ENCODE data around the gene BCKDHB.
"Not testable (repeated sequence)": the region's sequence is repeated elsewhere in the genome, so short reads cannot be mapped to it uniquely, and the experiment has no call there.

The BCKDHB gene

GRCh38 chr6:80106418-80107235 lies at the start of gene BCKDHB:
BCKDHB (plus strand) TSS chr6:80106671; CDS start chr6:80106694, 23 bp downstream.
- no peaks in the 10 kb centered on the region for H3K27me3 ChIP-seq (replicated peaks; ENCODE audit: insufficient read depth, low read length)
- no peaks in the 10 kb centered on the region for H3K36me3 ChIP-seq (replicated peaks; ENCODE audit: insufficient read depth, low read length)
- peak within 1 kb of the TSS; percentile 87 for H2AFZ ChIP-seq (ENCODE audit: low read length)
- H3K9ac ChIP-seq (ENCODE audit: low read length) = peak within 1 kb of the TSS; percentile 78
- H4K20me1 ChIP-seq (ENCODE audit: insufficient read depth, low read length) = no peaks in the 10 kb centered on the region
- peaks cover 9% of the 10 kb centered on the region for H3K4me1 ChIP-seq (ENCODE audit: low read length)
- H3K79me2 ChIP-seq (ENCODE audit: low read length) = peaks cover 31% of the 10 kb centered on the region
- H3K9me2 ChIP-seq (replicated peaks; ENCODE audit: insufficient read depth, low read length) = no peaks in the 10 kb centered on the region
- H3F3A ChIP-seq (ENCODE audit: insufficient read depth, low read length) = no peaks in the 10 kb centered on the region
- TF ChIP-seq EZH2 (optimal IDR thresholded peaks at IDR 0.05; ENCODE audit: low read depth, low read length) (no peak), EZH2phosphoT487 (IDR thresholded peaks at IDR 0.05; ENCODE audit: low read length) (no peak), CTCF (IDR thresholded peaks at IDR 0.05; ENCODE audit: low read length) (no peak)
- H3K9me3 ChIP-seq (replicated peaks; ENCODE audit: insufficient read depth, low read length) = no peaks in the 10 kb centered on the region
- DNase-seq = peak; percentile 99
- peak within 1 kb of the TSS; percentile 74; the same call in 1 of the 2 replicates for H3K27ac ChIP-seq (ENCODE audit: low read length)
- H3K4me3 ChIP-seq (ENCODE audit: low read length) = peak within 1 kb of the TSS; percentile 81
- peak within 1 kb of the TSS; percentile 68 for H3K4me2 ChIP-seq (ENCODE audit: low read depth, low read length)

- Histone ChIP-seq H3K36me3 (replicated peaks; ENCODE audit: insufficient read depth, low read length) (no peaks in the 10 kb centered on the region), H3K79me2 (ENCODE audit: low read length) (no peaks in the 10 kb centered on the region), H3K27me3 (replicated peaks; ENCODE audit: insufficient read depth, low read length) (no peaks in the 10 kb centered on the region), H3K27ac (ENCODE audit: low read length) (no peak overlapping the region), H2AFZ (ENCODE audit: low read length) (no peak overlapping the region), H4K20me1 (ENCODE audit: insufficient read depth, low read length) (no peaks in the 10 kb centered on the region), H3K4me2 (ENCODE audit: low read depth, low read length) (no peak overlapping the region), H3K9ac (ENCODE audit: low read length) (no peak overlapping the region), H3K9me3 (replicated peaks; ENCODE audit: insufficient read depth, low read length) (no peaks in the 10 kb centered on the region), H3K4me3 (ENCODE audit: low read length) (no peak overlapping the region), H3F3A (ENCODE audit: insufficient read depth, low read length) (no peaks in the 10 kb centered on the region), H3K9me2 (replicated peaks; ENCODE audit: insufficient read depth, low read length) (no peaks in the 10 kb centered on the region), H3K4me1 (ENCODE audit: low read length) (no peaks in the 10 kb centered on the region)
- TF ChIP-seq CTCF (IDR thresholded peaks at IDR 0.05; ENCODE audit: low read length) = no peak
- no peak for TF ChIP-seq EZH2phosphoT487 (IDR thresholded peaks at IDR 0.05; ENCODE audit: low read length)
- no peak for TF ChIP-seq EZH2 (optimal IDR thresholded peaks at IDR 0.05; ENCODE audit: low read depth, low read length)
- no peak for DNase-seq
Observed at GRCh38 chr6:80060774-80061173, 45.7 kb upstream of the BCKDHB start.

DNA sequence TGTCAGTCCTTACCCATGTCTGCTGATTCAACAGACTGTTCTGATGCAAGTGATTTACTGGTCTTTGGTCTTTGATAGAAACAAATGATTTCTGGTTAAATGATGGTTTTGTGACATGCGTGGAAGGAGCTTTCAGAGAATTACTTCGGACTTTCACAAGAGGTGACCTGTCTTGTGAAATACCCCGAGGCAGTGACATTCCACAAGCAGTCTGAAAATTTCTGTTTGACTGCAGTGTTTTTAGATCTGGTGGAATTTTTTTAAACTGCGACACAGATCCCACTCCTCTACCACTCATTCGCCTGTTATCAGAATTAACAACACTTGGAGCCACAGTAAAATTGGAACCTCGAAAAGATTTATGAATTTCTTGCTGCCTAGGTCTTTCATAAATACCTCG lies 38.3 kb upstream of the BCKDHB start:
- not testable (repeated sequence) for H3K36me3 ChIP-seq (replicated peaks; ENCODE audit: insufficient read depth, low read length); H3K79me2 ChIP-seq (ENCODE audit: low read length); H3K9me2 ChIP-seq (replicated peaks; ENCODE audit: insufficient read depth, low read length); H3K9me3 ChIP-seq (replicated peaks; ENCODE audit: insufficient read depth, low read length); H2AFZ ChIP-seq (ENCODE audit: low read length); DNase-seq; H3K27ac ChIP-seq (ENCODE audit: low read length); H3K27me3 ChIP-seq (replicated peaks; ENCODE audit: insufficient read depth, low read length); H4K20me1 ChIP-seq (ENCODE audit: insufficient read depth, low read length); H3K4me1 ChIP-seq (ENCODE audit: low read length); H3K4me3 ChIP-seq (ENCODE audit: low read length); H3K9ac ChIP-seq (ENCODE audit: low read length); H3F3A ChIP-seq (ENCODE audit: insufficient read depth, low read length); H3K4me2 ChIP-seq (ENCODE audit: low read depth, low read length)

DNA sequence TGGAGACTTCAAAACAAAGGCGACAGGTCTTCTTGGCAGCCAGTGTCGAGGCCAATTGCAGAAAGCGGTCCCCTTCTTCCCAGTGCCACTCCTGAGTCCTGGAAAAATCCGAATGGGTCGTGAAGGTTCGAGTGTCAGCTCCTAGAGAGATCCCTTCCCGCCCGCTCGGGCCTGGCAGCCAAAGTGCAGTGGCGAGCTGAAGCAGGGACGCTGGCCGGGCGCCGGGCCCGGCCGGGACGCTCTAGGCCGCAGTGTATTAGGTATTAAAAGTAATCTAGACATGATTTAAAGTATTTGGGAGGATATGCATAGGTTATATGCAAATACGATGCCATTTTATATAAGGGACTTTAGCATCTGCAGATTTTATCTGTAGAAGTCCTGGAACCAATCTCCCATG lies 36.0 kb upstream of the BCKDHB start:
- H4K20me1 ChIP-seq (ENCODE audit: insufficient read depth, low read length); H3K4me3 ChIP-seq (ENCODE audit: low read length); H3K9me2 ChIP-seq (replicated peaks; ENCODE audit: insufficient read depth, low read length); H3K4me2 ChIP-seq (ENCODE audit: low read depth, low read length); H3K9ac ChIP-seq (ENCODE audit: low read length); DNase-seq; H3K9me3 ChIP-seq (replicated peaks; ENCODE audit: insufficient read depth, low read length); H2AFZ ChIP-seq (ENCODE audit: low read length); H3K27me3 ChIP-seq (replicated peaks; ENCODE audit: insufficient read depth, low read length); H3K79me2 ChIP-seq (ENCODE audit: low read length); H3K27ac ChIP-seq (ENCODE audit: low read length); H3F3A ChIP-seq (ENCODE audit: insufficient read depth, low read length); H3K36me3 ChIP-seq (replicated peaks; ENCODE audit: insufficient read depth, low read length); H3K4me1 ChIP-seq (ENCODE audit: low read length): not testable (repeated sequence)
